ENCODE results near the gene KRT17.

KRT17 gene

GRCh38 chr17:41664587-41665565 lies 40.5 kb upstream of the KRT17 start:
- Histone ChIP-seq H3K4me1 (ENCODE audit: control insufficient read depth, insufficient read depth, low read depth, low read length) (peaks cover 35% of the 10 kb centered on the region), H3K23ac (ENCODE audit: low read length in 2 of 2) (no peak overlapping the region), H4K91ac (ENCODE audit: low read length) (peak overlapping the region; percentile 71), H2BK12ac (ENCODE audit: low read length in 2 of 2) (peak overlapping the region in 1 of 2 experiments; percentile 89), H3K4me3 (ENCODE audit: insufficient read depth in 1 of 2, low read depth in 1 of 2, low read length in 2 of 2) (peak overlapping the region in 1 of 2 experiments; percentile 73), H3K36me3 (ENCODE audit: control insufficient read depth in 1 of 2, insufficient read depth in 2 of 2, low read depth in 1 of 2, low read length in 2 of 2) (no peaks in the 10 kb centered on the region), H3K9me3 (ENCODE audit: control insufficient read depth, low read length) (no peaks in the 10 kb centered on the region), H3K27me3 (ENCODE audit: control insufficient read depth in 1 of 2, insufficient read depth in 1 of 2, low read length in 2 of 2) (peaks cover 0 to 9% of the 10 kb centered on the region in 2 experiments), H3K79me1 (replicated peaks; ENCODE audit: low read length, poor library complexity, severe bottlenecking) (no peaks in the 10 kb centered on the region), H2BK5ac (ENCODE audit: low read depth, low read length, poor library complexity, severe bottlenecking) (no peak overlapping the region), H3K18ac (ENCODE audit: low read depth in 1 of 2, low read length in 2 of 2) (peak overlapping the region in 1 of 2 experiments; percentile 95), H3K4me2 (ENCODE audit: low read length, poor library complexity, severe bottlenecking) (no peak overlapping the region), H4K8ac (ENCODE audit: low read length) (peak overlapping the region; percentile 97), H3K14ac (ENCODE audit: low read length in 2 of 2) (no peak overlapping the region), H3K27ac (ENCODE audit: low read length, poor library complexity, severe bottlenecking) (no peak overlapping the region), H3K9ac (ENCODE audit: low read length) (peak overlapping the region; percentile 80), H2AFZ (ENCODE audit: low read depth, low read length) (peak overlapping the region; percentile 85), H2AK5ac (ENCODE audit: low read length, severe bottlenecking) (peak overlapping the region; percentile 3), H2BK15ac (ENCODE audit: low read depth, poor library complexity, severe bottlenecking) (no peak overlapping the region), H2BK120ac (ENCODE audit: low read depth, low read length) (no peak overlapping the region), H3K4ac (ENCODE audit: low read depth in 1 of 2, low read length in 2 of 2) (peak overlapping the region; percentile 45 to 68)
- no peak for DNase-seq
- 75% methylated on average over 15 of the region's 15 CpGs for WGBS

GRCh38 chr17:41664172-41664457 lies 39.7 kb upstream of the KRT17 start:
- H3K14ac ChIP-seq (ENCODE audit: low read length in 2 of 2), result no peak overlapping the region
- no peak overlapping the region for H2BK15ac ChIP-seq (ENCODE audit: low read depth, poor library complexity, severe bottlenecking)
- H3K4me3 ChIP-seq (ENCODE audit: insufficient read depth in 1 of 2, low read depth in 1 of 2, low read length in 2 of 2), result no peak overlapping the region
- H2BK12ac ChIP-seq (ENCODE audit: low read length in 2 of 2), result peak overlapping the region in 1 of 2 experiments; percentile 8
- peak overlapping the region; percentile 47 for H4K91ac ChIP-seq (ENCODE audit: low read length)
- no peak overlapping the region for H3K23ac ChIP-seq (ENCODE audit: low read length in 2 of 2)
- H2BK120ac ChIP-seq (ENCODE audit: low read depth, low read length), result no peak overlapping the region
- peak overlapping the region; percentile 23 for H2AK5ac ChIP-seq (ENCODE audit: low read length, severe bottlenecking)
- H3K27me3 ChIP-seq (ENCODE audit: control insufficient read depth in 1 of 2, insufficient read depth in 1 of 2, low read length in 2 of 2), result peaks cover 0 to 13% of the 10 kb centered on the region in 2 experiments
- 82% methylated on average over 2 of the region's 2 CpGs for WGBS
- H3K79me1 ChIP-seq (replicated peaks; ENCODE audit: low read length, poor library complexity, severe bottlenecking), result no peaks in the 10 kb centered on the region
- H2BK5ac ChIP-seq (ENCODE audit: low read depth, low read length, poor library complexity, severe bottlenecking), result no peak overlapping the region
- no peaks in the 10 kb centered on the region for H3K36me3 ChIP-seq (ENCODE audit: control insufficient read depth in 1 of 2, insufficient read depth in 2 of 2, low read depth in 1 of 2, low read length in 2 of 2)
- H4K8ac ChIP-seq (ENCODE audit: low read length), result peak overlapping the region; percentile 32
- H3K9ac ChIP-seq (ENCODE audit: low read length), result no peak overlapping the region
- H3K18ac ChIP-seq (ENCODE audit: low read depth in 1 of 2, low read length in 2 of 2), result peak overlapping the region in 1 of 2 experiments; percentile 28
- no peak overlapping the region for H3K4me2 ChIP-seq (ENCODE audit: low read length, poor library complexity, severe bottlenecking)
- no peak overlapping the region for H3K27ac ChIP-seq (ENCODE audit: low read length, poor library complexity, severe bottlenecking)
- DNase-seq, result no peak
- no peak overlapping the region for H3K4ac ChIP-seq (ENCODE audit: low read depth in 1 of 2, low read length in 2 of 2)
- H3K9me3 ChIP-seq (ENCODE audit: control insufficient read depth, low read length), result no peaks in the 10 kb centered on the region
- H3K4me1 ChIP-seq (ENCODE audit: control insufficient read depth, insufficient read depth, low read depth, low read length), result peaks cover 29% of the 10 kb centered on the region
- H2AFZ ChIP-seq (ENCODE audit: low read depth, low read length), result no peak overlapping the region

GRCh38 chr17:41663451-41664171 lies 39.2 kb upstream of the KRT17 start:
- H2AK5ac ChIP-seq (ENCODE audit: low read length, severe bottlenecking), result peak overlapping the region; percentile 23
- peak overlapping the region; percentile 32 for H4K8ac ChIP-seq (ENCODE audit: low read length)
- peak overlapping the region in 1 of 2 experiments; percentile 28 for H3K18ac ChIP-seq (ENCODE audit: low read depth in 1 of 2, low read length in 2 of 2)
- 75% methylated on average over 8 of the region's 8 CpGs for WGBS
- no peak overlapping the region for H3K4me3 ChIP-seq (ENCODE audit: insufficient read depth in 1 of 2, low read depth in 1 of 2, low read length in 2 of 2)
- H3K4ac ChIP-seq (ENCODE audit: low read depth in 1 of 2, low read length in 2 of 2), result no peak overlapping the region
- no peak overlapping the region for H3K4me2 ChIP-seq (ENCODE audit: low read length, poor library complexity, severe bottlenecking)
- H3K4me1 ChIP-seq (ENCODE audit: control insufficient read depth, insufficient read depth, low read depth, low read length), result peaks cover 29% of the 10 kb centered on the region
- H3K79me1 ChIP-seq (replicated peaks; ENCODE audit: low read length, poor library complexity, severe bottlenecking), result no peaks in the 10 kb centered on the region
- H3K9ac ChIP-seq (ENCODE audit: low read length), result no peak overlapping the region
- no peaks in the 10 kb centered on the region for H3K9me3 ChIP-seq (ENCODE audit: control insufficient read depth, low read length)
- H2AFZ ChIP-seq (ENCODE audit: low read depth, low read length), result no peak overlapping the region
- H2BK5ac ChIP-seq (ENCODE audit: low read depth, low read length, poor library complexity, severe bottlenecking), result no peak overlapping the region
- H4K91ac ChIP-seq (ENCODE audit: low read length), result peak overlapping the region; percentile 47
- DNase-seq, result no peak
- no peak overlapping the region for H2BK120ac ChIP-seq (ENCODE audit: low read depth, low read length)
- H3K14ac ChIP-seq (ENCODE audit: low read length in 2 of 2), result no peak overlapping the region
- no peaks in the 10 kb centered on the region for H3K36me3 ChIP-seq (ENCODE audit: control insufficient read depth in 1 of 2, insufficient read depth in 2 of 2, low read depth in 1 of 2, low read length in 2 of 2)
- no peak overlapping the region for H3K23ac ChIP-seq (ENCODE audit: low read length in 2 of 2)
- no peak overlapping the region for H3K27ac ChIP-seq (ENCODE audit: low read length, poor library complexity, severe bottlenecking)
- H3K27me3 ChIP-seq (ENCODE audit: control insufficient read depth in 1 of 2, insufficient read depth in 1 of 2, low read length in 2 of 2), result peaks cover 0 to 13% of the 10 kb centered on the region in 2 experiments
- no peak overlapping the region for H2BK15ac ChIP-seq (ENCODE audit: low read depth, poor library complexity, severe bottlenecking)
- H2BK12ac ChIP-seq (ENCODE audit: low read length in 2 of 2), result peak overlapping the region in 1 of 2 experiments; percentile 8

- H3K4me2 ChIP-seq (ENCODE audit: low read length, poor library complexity, severe bottlenecking), result no peak overlapping the region
- peak overlapping the region; percentile 27 for H2BK15ac ChIP-seq (ENCODE audit: low read depth, poor library complexity, severe bottlenecking)
- H3K27me3 ChIP-seq (ENCODE audit: control insufficient read depth in 1 of 2, insufficient read depth in 1 of 2, low read length in 2 of 2), result peaks cover 0 to 20% of the 10 kb centered on the region in 2 experiments
- H3K27ac ChIP-seq (ENCODE audit: low read length, poor library complexity, severe bottlenecking), result no peak overlapping the region
- no peak overlapping the region for H3K4me3 ChIP-seq (ENCODE audit: insufficient read depth in 1 of 2, low read depth in 1 of 2, low read length in 2 of 2)
- no peak overlapping the region for H2BK120ac ChIP-seq (ENCODE audit: low read depth, low read length)
- no peak overlapping the region for H2BK5ac ChIP-seq (ENCODE audit: low read depth, low read length, poor library complexity, severe bottlenecking)
- no peaks in the 10 kb centered on the region for H3K79me1 ChIP-seq (replicated peaks; ENCODE audit: low read length, poor library complexity, severe bottlenecking)
- no peak overlapping the region for H4K8ac ChIP-seq (ENCODE audit: low read length)
- 74% methylated on average over 4 of the region's 8 CpGs for WGBS
- H3K4ac ChIP-seq (ENCODE audit: low read depth in 1 of 2, low read length in 2 of 2), result no peak overlapping the region
- no peak overlapping the region for H3K18ac ChIP-seq (ENCODE audit: low read depth in 1 of 2, low read length in 2 of 2)
- no peak overlapping the region for H3K23ac ChIP-seq (ENCODE audit: low read length in 2 of 2)
- H3K4me1 ChIP-seq (ENCODE audit: control insufficient read depth, insufficient read depth, low read depth, low read length), result peaks cover 19% of the 10 kb centered on the region
- no peak overlapping the region for H3K9ac ChIP-seq (ENCODE audit: low read length)
- DNase-seq, result no peak
- H2BK12ac ChIP-seq (ENCODE audit: low read length in 2 of 2), result no peak overlapping the region
- H4K91ac ChIP-seq (ENCODE audit: low read length), result no peak overlapping the region
- no peaks in the 10 kb centered on the region for H3K36me3 ChIP-seq (ENCODE audit: control insufficient read depth in 1 of 2, insufficient read depth in 2 of 2, low read depth in 1 of 2, low read length in 2 of 2)
- no peak overlapping the region for H3K14ac ChIP-seq (ENCODE audit: low read length in 2 of 2)
- H2AK5ac ChIP-seq (ENCODE audit: low read length, severe bottlenecking), result peak overlapping the region; percentile 52
- no peaks in the 10 kb centered on the region for H3K9me3 ChIP-seq (ENCODE audit: control insufficient read depth, low read length)
- no peak overlapping the region for H2AFZ ChIP-seq (ENCODE audit: low read depth, low read length)
These were observed 35.9 kb upstream of the KRT17 start for GRCh38 chr17:41660221-41660711.

Measured in mesenchymal stem cell (in vitro differentiated cells and primary cell).